K562 (cell line): ENCODE measurements around the gene KCTD12. TPM values are rescaled to one million over a fixed set of nuclear protein-coding genes. Genes with fewer than 3 reads are reported as not detected.

Source experiments
- ATAC-seq: fragments of 200-7000 bp; cut with Tn5 transposase; 3 replicates; pipeline ENCODE4 v1.9.1; 2020; ENCODE audit warnings: moderate library complexity
- BruUV-seq: library from RNA; stranded (reverse); fragments of 400-500 nt; replicated peaks from 2 replicates; lab custom pipeline; 2021; lab: Mats Ljungman, UMichigan
- CTCF ChIA-PET: fragments of 300-600 bp; formaldehyde crosslinking; extraction: SDS; loops from one replicate; lab custom pipeline; 2021; ENCODE audit warnings: low intra/inter-chr PET ratio; lab: Yijun Ruan, JAX
- POLR2A ChIA-PET: fragments of 300-600, 350-650 bp; sonication (Branson Sonifier 250); formaldehyde crosslinking; extraction: SDS; loops from one replicate; lab custom pipeline; 2021; ENCODE audit warnings: antibody characterized with exemption, inconsistent platforms; lab: Yijun Ruan, JAX
- DNase-seq, 4 experiments: peaks; one replicate each; pipeline versions ENCODE4 v3.0.0 to v3.0.0-alpha.2; 2011 to 2018; ENCODE audit warnings: low spot score in 3 of 4, mixed read lengths in 3 of 4; ENCODE audit errors: extremely low read depth in 1 of 4
- FAIRE-seq: peaks from 2 replicates; lab custom pipeline; 2011; peaks lifted over from hg19 to GRCh38; lab: Jason Lieb, UNC
- H2AFZ ChIP-seq: 2 replicates; pipeline ENCODE4 v1.6.0; 2011; ENCODE audit warnings: low read depth, low read length, control low read depth, inconsistent platforms
- H3K27ac ChIP-seq: fragments of 200-600 bp; 3 replicates; pipeline ENCODE4 v1.8.0; 2011; ENCODE audit warnings: low read depth, mild to moderate bottlenecking, control low read depth, inconsistent platforms, low read length, moderate library complexity, mixed read lengths; ENCODE audit errors: extremely low read depth
- H3K27me3 ChIP-seq, 2 experiments: fragments of 300-600 bp in 1 of 2; 2 replicates in 1 of 2; 3 replicates in 1 of 2; pipeline versions ENCODE4 v1.6.0 to v1.8.0; 2011; ENCODE audit warnings: inconsistent platforms in 2 of 2, low read length in 2 of 2, mild to moderate bottlenecking in 1 of 2, mixed read lengths in 1 of 2, moderate library complexity in 1 of 2; ENCODE audit not compliant: control insufficient read depth in 2 of 2, insufficient read depth in 2 of 2
- H3K36me3 ChIP-seq: fragments of 300-600 bp; 3 replicates; pipeline ENCODE4 v1.8.0; 2011; ENCODE audit warnings: mild to moderate bottlenecking, low read length, inconsistent platforms; ENCODE audit not compliant: control insufficient read depth, insufficient read depth
- H3K4me1 ChIP-seq, 2 experiments: fragments of 200-600 bp in 1 of 2; replicated peaks in 1 of 2; 2 replicates in 1 of 2; 3 replicates in 1 of 2; pipeline versions ENCODE4 v1.5.1 to v1.8.0; 2011; ENCODE audit warnings: inconsistent platforms in 2 of 2, low read length in 2 of 2, mild to moderate bottlenecking in 1 of 2, mixed read lengths in 1 of 2, moderate library complexity in 1 of 2; ENCODE audit not compliant: control insufficient read depth in 2 of 2, insufficient read depth in 2 of 2
- H3K4me2 ChIP-seq: 2 replicates; pipeline ENCODE4 v1.6.1; 2011; ENCODE audit warnings: low read length, control low read depth, inconsistent platforms, mixed read lengths; ENCODE audit not compliant: insufficient read depth
- H3K4me3 ChIP-seq: fragments of 200-600 bp; sonication (generic), shearing (Covaris generic); 2 replicates; pipeline ENCODE4 v1.5.1; 2016; ENCODE audit warnings: control low read depth, inconsistent platforms
- H3K79me2 ChIP-seq: fragments of 200-600 bp; 3 replicates; pipeline ENCODE4 v1.8.0; 2011; ENCODE audit warnings: low read length, inconsistent platforms; ENCODE audit not compliant: control insufficient read depth, insufficient read depth
- H3K9ac ChIP-seq, 2 experiments: 2 replicates each; pipeline versions ENCODE4 v1.6.0 to v1.6.1; 2011; ENCODE audit warnings: low read depth in 2 of 2, low read length in 2 of 2, control low read depth in 1 of 2, inconsistent platforms in 1 of 2, mild to moderate bottlenecking in 1 of 2, mixed read lengths in 1 of 2; ENCODE audit not compliant: insufficient read depth in 1 of 2
- H3K9me1 ChIP-seq: one replicate; pipeline ENCODE4 v1.6.0; 2011; ENCODE audit warnings: inconsistent platforms, mild to moderate bottlenecking, low read length, moderate library complexity; ENCODE audit not compliant: control insufficient read depth, insufficient read depth
- H3K9me3 ChIP-seq: replicated peaks from 2 replicates; pipeline ENCODE4 v1.5.1; 2011; ENCODE audit warnings: low read depth, low read length, inconsistent platforms; ENCODE audit not compliant: control insufficient read depth, insufficient read depth
- H4K20me1 ChIP-seq: replicated peaks from 2 replicates; pipeline ENCODE4 v1.6.1; 2011; ENCODE audit warnings: low read length, inconsistent platforms, mixed read lengths; ENCODE audit not compliant: control insufficient read depth, insufficient read depth
- ATF6 ChIP-seq: sonication (generic); formaldehyde crosslinking; IDR thresholded peaks from 2 replicates; pipeline ENCODE4 v1.4.0; 2020; ENCODE audit warnings: mild to moderate bottlenecking, missing genetic modification reagents
- CAMTA2 ChIP-seq: fragments of 250-450 bp; sonication (Bioruptor Pico); conservative IDR thresholded peaks from 2 replicates; pipeline ENCODE4 v1.5.1; 2022
- CBX8 ChIP-seq: fragments of 200-600 bp; sonication (generic); IDR thresholded peaks from 2 replicates; pipeline ENCODE4 v1.6.1; 2012; ENCODE audit warnings: borderline replicate concordance, mixed run types, low read depth, mild to moderate bottlenecking, moderate library complexity, mixed read lengths, low read length, control low read depth, inconsistent platforms; ENCODE audit not compliant: poor library complexity, severe bottlenecking; ENCODE audit errors: extremely low read depth
- CREB3L1 ChIP-seq: fragments of 450-650 bp; IDR thresholded peaks from 2 replicates; pipeline ENCODE4 v1.6.1; 2014; ENCODE audit warnings: low read depth, mild to moderate bottlenecking, moderate library complexity, borderline replicate concordance
- E2F3 ChIP-seq: fragments of 250-450 bp; sonication (Bioruptor Pico); IDR thresholded peaks from 2 replicates; pipeline ENCODE4 v1.4.0; 2020; ENCODE audit warnings: mild to moderate bottlenecking
- EP400 ChIP-seq: fragments of 450-650 bp; IDR thresholded peaks from 2 replicates; pipeline ENCODE4 v1.6.1; 2017; ENCODE audit warnings: antibody characterized with exemption, mild to moderate bottlenecking, moderate library complexity
- KLF13 ChIP-seq: fragments of 450-650 bp; IDR thresholded peaks from 2 replicates; pipeline ENCODE4 v1.6.1; 2016; ENCODE audit warnings: missing genetic modification characterization, low read depth, mild to moderate bottlenecking, missing compliant biosample characterization, moderate library complexity, borderline replicate concordance
- NFIC ChIP-seq: fragments of 450-650 bp; IDR thresholded peaks from 2 replicates; pipeline ENCODE4 v1.6.1; 2017; ENCODE audit warnings: mild to moderate bottlenecking, inconsistent platforms
- NR2F6 ChIP-seq: fragments of 450-650 bp; formaldehyde crosslinking; IDR thresholded peaks from 2 replicates; pipeline ENCODE4 v1.4.0; 2020; ENCODE audit warnings: mild to moderate bottlenecking
- SRF ChIP-seq, 2 experiments: fragments of 250-450, 450-650 bp in 1 of 2; sonication (Bioruptor Pico) in 1 of 2; sonication (generic) in 1 of 2; formaldehyde crosslinking; IDR thresholded peaks; 2 replicates each; pipeline versions ENCODE4 v1.5.0 to v1.5.1; 2020 to 2022; ENCODE audit warnings: mild to moderate bottlenecking in 1 of 2, missing genetic modification reagents in 1 of 2
- TRIM28 ChIP-seq: fragments of 450-650 bp; IDR thresholded peaks from 2 replicates; pipeline ENCODE4 v1.6.1; 2017
- YY1 ChIP-seq, 3 experiments: IDR thresholded peaks; 2 replicates each; pipeline ENCODE4 v1.6.1; 2011; ENCODE audit warnings: low read length in 2 of 3, mild to moderate bottlenecking in 2 of 3, moderate library complexity in 2 of 3, borderline replicate concordance in 1 of 3, control low read depth in 1 of 3, low read depth in 1 of 3; ENCODE audit not compliant: insufficient read depth in 3 of 3, insufficient replicate concordance in 2 of 3, control insufficient read depth in 1 of 3, insufficient read length in 1 of 3; ENCODE audit errors: extremely low read depth in 1 of 3
- ZBTB12 ChIP-seq: fragments of 250-450 bp; sonication (Bioruptor Pico); IDR thresholded peaks from 2 replicates; pipeline ENCODE4 v1.4.0; 2020
- ZNF217 ChIP-seq: sonication (generic); formaldehyde crosslinking; IDR thresholded peaks from 2 replicates; pipeline ENCODE4 v1.8.0; 2022; ENCODE audit warnings: mild to moderate bottlenecking, missing genetic modification reagents
- ZNF274 ChIP-seq: IDR thresholded peaks from 2 replicates; pipeline ENCODE4 v1.6.1; 2011; ENCODE audit warnings: low read depth, mild to moderate bottlenecking, low read length, moderate library complexity, borderline replicate concordance
- WGBS: fragments of 100-300 bp; shearing (Covaris generic); methylation state at CpG from one replicate; pipeline ENCODE4 v1.1.6; 2016; ENCODE audit warnings: low coverage, mixed read lengths; ENCODE audit not compliant: insufficient coverage; ENCODE audit errors: missing lambda C conversion rate; 5-methylcytosine and 5-hydroxymethylcytosine counted together
- in situ Hi-C: fragments of 300-500 bp; cut with MboI; formaldehyde crosslinking; loops from 4 replicates; pipeline ENCODE4 v1.15.0; 2018; ENCODE audit warnings: inconsistent platforms, mixed read lengths
- intact Hi-C: fragments of 100-400 bp; cut with micrococcal nuclease; formaldehyde crosslinking; loops from 2 replicates; pipeline ENCODE4 v1.14.2; 2022
- polyA plus RNA-seq, 8 experiments: library from polyadenylated mRNA; depleted of rRNA in 4 of 8; stranded (reverse) in 5 of 8; unstranded in 3 of 8; fragments of >200 nt; fragmentation: Nextera tagmentation in 2 of 8; fragmentation: Illumina TruSeq in 1 of 8; extraction: Ambion mirVana in 2 of 8; extraction: Trizol in 1 of 8; gene quantifications; 2 replicates each; pipeline versions ENCODE4 v1.2.1 to v1.2.3, GENCODE V29; 2011 to 2014; ENCODE audit warnings: inconsistent platforms in 1 of 8, missing spikeins in 1 of 8
- total RNA-seq, 7 experiments: library from RNA; depleted of rRNA in 6 of 7; stranded (reverse); fragments of >200 nt in 6 of 7; fragmentation: Illumina TruSeq in 2 of 7; extraction: Trizol in 2 of 7; gene quantifications; 2 replicates each; pipeline versions ENCODE4 v1.2.1 to v1.2.3, GENCODE V29; 2011 to 2021; ENCODE audit warnings: low replicate concordance in 1 of 7

KCTD12 gene
- total and polyA plus RNA-seq, 9 of the 15 experiments (the other 6 are each of a cell fraction or from before 2014, with no cell fraction given) = 0.14 to 0.93 (median 0.32) TPM

GRCh38 chr13:76890021-76890420 lies 3.8 kb upstream of the KCTD12 start:
- peaks cover 0 to 11% of the 10 kb centered on the region in 2 experiments; a peak in 2 of 5 replicates for H3K27me3 ChIP-seq
- intact Hi-C loops = no loop called here
- in situ Hi-C loops = no loop called here
- H3K4me2 ChIP-seq = no peak overlapping the region
- BruUV-seq = no TSS peak
- no peak for ATAC-seq
- FAIRE-seq = no peak
- no peaks in the 10 kb centered on the region for H3K79me2 ChIP-seq
- peaks cover 0 to 18% of the 10 kb centered on the region in 2 experiments; a peak in 2 of 5 replicates for H3K4me1 ChIP-seq
- no peaks in the 10 kb centered on the region for H3K36me3 ChIP-seq
- DNase-seq = no peak
- 0% methylated on average over 1 of the region's 1 CpG for WGBS
- ChIA-PET POLR2A (no interaction called here), CTCF (no interaction called here)
- no peak overlapping the region for H3K27ac ChIP-seq
- no peak overlapping the region for H2AFZ ChIP-seq
- H3K9ac ChIP-seq = no peak overlapping the region
- H3K9me1 ChIP-seq = no peaks in the 10 kb centered on the region
- H3K4me3 ChIP-seq = no peak overlapping the region
- H3K9me3 ChIP-seq = no peaks in the 10 kb centered on the region
- H4K20me1 ChIP-seq = no peaks in the 10 kb centered on the region
- TF ChIP-seq NFIC (no peak), E2F3 (CRISPR knock-in tag) (no peak), CBX8 (no peak), ZNF274 (no peak), ZBTB12 (no peak), TRIM28 (no peak), CAMTA2 (CRISPR knock-in tag) (no peak), SRF (CRISPR knock-in tag; IDR thresholded peaks at IDR 0.05) (no peak), YY1 (IDR thresholded peaks at IDR 0.05; ENCODE audit: borderline replicate concordance in 1 of 3, control insufficient read depth in 1 of 3, extremely low read depth in 1 of 3, insufficient read depth in 3 of 3, insufficient read length in 1 of 3, insufficient replicate concordance in 2 of 3, low read depth in 1 of 3, low read length in 2 of 3) (no peak), CREB3L1 (no peak), KLF13 (tag) (no peak), ZNF217 (CRISPR knock-in tag) (no peak), ATF6 (CRISPR knock-in tag) (no peak), NR2F6 (CRISPR knock-in tag) (no peak), EP400 (no peak)
